ENCODE measurements around the gene SOX4.

Gene SOX4

GRCh38 chr6:21615504-21615903, 22.0 kb downstream of the SOX4 start:
- DNase-seq: no peak

GRCh38 chr6:21616005-21616404, 22.5 kb downstream of the SOX4 start:
- DNase-seq: no peak

GRCh38 chr6:21625642-21626041, 32.1 kb downstream of the SOX4 start:
- no peak for DNase-seq

GRCh38 chr6:21626756-21627155, 33.2 kb downstream of the SOX4 start:
- no peak for DNase-seq

- no peak for DNase-seq
Measured at GRCh38 chr6:21628160-21628559, 34.6 kb downstream of the SOX4 start.

GRCh38 chr6:21633511-21634109, 40.1 kb downstream of the SOX4 start:
- no peak for DNase-seq

GRCh38 chr6:21634582-21634981, 41.0 kb downstream of the SOX4 start:
- DNase-seq: no peak

- DNase-seq: no peak
Measured at GRCh38 chr6:21636876-21637275, 43.3 kb downstream of the SOX4 start.

GRCh38 chr6:21639316-21639715, 45.8 kb downstream of the SOX4 start:
- no peak for DNase-seq

Data from NCI-H510A treated with DMSO at 0.1 percent for 48 hours (cell line).